ENCODE measurements around the gene ZBTB17. TPM values are rescaled to one million over a fixed set of nuclear protein-coding genes. Genes with fewer than 3 reads are reported as not detected.

Gene ZBTB17
- total and polyA plus RNA-seq, 9 of the 15 experiments (the other 6 are each of a cell fraction or from before 2014, with no cell fraction given) = 1.1 to 53.4 (median 29.6) TPM

GRCh38 chr1:16012590-16013219 is 36.8 kb upstream of the ZBTB17 start (continued):
- TF ChIP-seq ZNF3 (CRISPR knock-in tag; IDR thresholded peaks at IDR 0.05) = no peak
- TF ChIP-seq, protein P1, sequence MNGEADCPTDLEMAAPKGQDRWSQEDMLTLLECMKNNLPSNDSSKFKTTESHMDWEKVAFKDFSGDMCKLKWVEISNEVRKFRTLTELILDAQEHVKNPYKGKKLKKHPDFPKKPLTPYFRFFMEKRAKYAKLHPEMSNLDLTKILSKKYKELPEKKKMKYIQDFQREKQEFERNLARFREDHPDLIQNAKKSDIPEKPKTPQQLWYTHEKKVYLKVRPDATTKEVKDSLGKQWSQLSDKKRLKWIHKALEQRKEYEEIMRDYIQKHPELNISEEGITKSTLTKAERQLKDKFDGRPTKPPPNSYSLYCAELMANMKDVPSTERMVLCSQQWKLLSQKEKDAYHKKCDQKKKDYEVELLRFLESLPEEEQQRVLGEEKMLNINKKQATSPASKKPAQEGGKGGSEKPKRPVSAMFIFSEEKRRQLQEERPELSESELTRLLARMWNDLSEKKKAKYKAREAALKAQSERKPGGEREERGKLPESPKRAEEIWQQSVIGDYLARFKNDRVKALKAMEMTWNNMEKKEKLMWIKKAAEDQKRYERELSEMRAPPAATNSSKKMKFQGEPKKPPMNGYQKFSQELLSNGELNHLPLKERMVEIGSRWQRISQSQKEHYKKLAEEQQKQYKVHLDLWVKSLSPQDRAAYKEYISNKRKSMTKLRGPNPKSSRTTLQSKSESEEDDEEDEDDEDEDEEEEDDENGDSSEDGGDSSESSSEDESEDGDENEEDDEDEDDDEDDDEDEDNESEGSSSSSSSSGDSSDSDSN (IDR thresholded peaks at IDR 0.05; ENCODE audit: borderline replicate concordance in 1 of 2, low read depth in 2 of 2, low read length in 2 of 2) = 0 out of 4 replicates have a peak, but pooled peaks of 1 of the 2 experiments have one; percentile 40
- no peak for TF ChIP-seq HLTF (IDR thresholded peaks at IDR 0.05)
- TF ChIP-seq HMG20B (CRISPR knock-in tag; IDR thresholded peaks at IDR 0.05) = no peak
- no peak for TF ChIP-seq ZNF354B (CRISPR knock-in tag; IDR thresholded peaks at IDR 0.05)
- no peak for TF ChIP-seq JUNB (CRISPR knock-in tag; conservative IDR thresholded peaks at IDR 0.05)
- TF ChIP-seq ZNF232 (CRISPR knock-in tag; IDR thresholded peaks at IDR 0.05) = no peak
- TF ChIP-seq TCF7L2 (IDR thresholded peaks at IDR 0.05; ENCODE audit: low read depth, low read length) = no peak
- TF ChIP-seq COPS2 (conservative IDR thresholded peaks at IDR 0.05) = no peak
- no peak for TF ChIP-seq CBX3 (IDR thresholded peaks at IDR 0.05; ENCODE audit: borderline replicate concordance in 1 of 2, low read length in 2 of 2)
- TF ChIP-seq CSDE1 (IDR thresholded peaks at IDR 0.05) = no peak
- TF ChIP-seq, protein P2, sequence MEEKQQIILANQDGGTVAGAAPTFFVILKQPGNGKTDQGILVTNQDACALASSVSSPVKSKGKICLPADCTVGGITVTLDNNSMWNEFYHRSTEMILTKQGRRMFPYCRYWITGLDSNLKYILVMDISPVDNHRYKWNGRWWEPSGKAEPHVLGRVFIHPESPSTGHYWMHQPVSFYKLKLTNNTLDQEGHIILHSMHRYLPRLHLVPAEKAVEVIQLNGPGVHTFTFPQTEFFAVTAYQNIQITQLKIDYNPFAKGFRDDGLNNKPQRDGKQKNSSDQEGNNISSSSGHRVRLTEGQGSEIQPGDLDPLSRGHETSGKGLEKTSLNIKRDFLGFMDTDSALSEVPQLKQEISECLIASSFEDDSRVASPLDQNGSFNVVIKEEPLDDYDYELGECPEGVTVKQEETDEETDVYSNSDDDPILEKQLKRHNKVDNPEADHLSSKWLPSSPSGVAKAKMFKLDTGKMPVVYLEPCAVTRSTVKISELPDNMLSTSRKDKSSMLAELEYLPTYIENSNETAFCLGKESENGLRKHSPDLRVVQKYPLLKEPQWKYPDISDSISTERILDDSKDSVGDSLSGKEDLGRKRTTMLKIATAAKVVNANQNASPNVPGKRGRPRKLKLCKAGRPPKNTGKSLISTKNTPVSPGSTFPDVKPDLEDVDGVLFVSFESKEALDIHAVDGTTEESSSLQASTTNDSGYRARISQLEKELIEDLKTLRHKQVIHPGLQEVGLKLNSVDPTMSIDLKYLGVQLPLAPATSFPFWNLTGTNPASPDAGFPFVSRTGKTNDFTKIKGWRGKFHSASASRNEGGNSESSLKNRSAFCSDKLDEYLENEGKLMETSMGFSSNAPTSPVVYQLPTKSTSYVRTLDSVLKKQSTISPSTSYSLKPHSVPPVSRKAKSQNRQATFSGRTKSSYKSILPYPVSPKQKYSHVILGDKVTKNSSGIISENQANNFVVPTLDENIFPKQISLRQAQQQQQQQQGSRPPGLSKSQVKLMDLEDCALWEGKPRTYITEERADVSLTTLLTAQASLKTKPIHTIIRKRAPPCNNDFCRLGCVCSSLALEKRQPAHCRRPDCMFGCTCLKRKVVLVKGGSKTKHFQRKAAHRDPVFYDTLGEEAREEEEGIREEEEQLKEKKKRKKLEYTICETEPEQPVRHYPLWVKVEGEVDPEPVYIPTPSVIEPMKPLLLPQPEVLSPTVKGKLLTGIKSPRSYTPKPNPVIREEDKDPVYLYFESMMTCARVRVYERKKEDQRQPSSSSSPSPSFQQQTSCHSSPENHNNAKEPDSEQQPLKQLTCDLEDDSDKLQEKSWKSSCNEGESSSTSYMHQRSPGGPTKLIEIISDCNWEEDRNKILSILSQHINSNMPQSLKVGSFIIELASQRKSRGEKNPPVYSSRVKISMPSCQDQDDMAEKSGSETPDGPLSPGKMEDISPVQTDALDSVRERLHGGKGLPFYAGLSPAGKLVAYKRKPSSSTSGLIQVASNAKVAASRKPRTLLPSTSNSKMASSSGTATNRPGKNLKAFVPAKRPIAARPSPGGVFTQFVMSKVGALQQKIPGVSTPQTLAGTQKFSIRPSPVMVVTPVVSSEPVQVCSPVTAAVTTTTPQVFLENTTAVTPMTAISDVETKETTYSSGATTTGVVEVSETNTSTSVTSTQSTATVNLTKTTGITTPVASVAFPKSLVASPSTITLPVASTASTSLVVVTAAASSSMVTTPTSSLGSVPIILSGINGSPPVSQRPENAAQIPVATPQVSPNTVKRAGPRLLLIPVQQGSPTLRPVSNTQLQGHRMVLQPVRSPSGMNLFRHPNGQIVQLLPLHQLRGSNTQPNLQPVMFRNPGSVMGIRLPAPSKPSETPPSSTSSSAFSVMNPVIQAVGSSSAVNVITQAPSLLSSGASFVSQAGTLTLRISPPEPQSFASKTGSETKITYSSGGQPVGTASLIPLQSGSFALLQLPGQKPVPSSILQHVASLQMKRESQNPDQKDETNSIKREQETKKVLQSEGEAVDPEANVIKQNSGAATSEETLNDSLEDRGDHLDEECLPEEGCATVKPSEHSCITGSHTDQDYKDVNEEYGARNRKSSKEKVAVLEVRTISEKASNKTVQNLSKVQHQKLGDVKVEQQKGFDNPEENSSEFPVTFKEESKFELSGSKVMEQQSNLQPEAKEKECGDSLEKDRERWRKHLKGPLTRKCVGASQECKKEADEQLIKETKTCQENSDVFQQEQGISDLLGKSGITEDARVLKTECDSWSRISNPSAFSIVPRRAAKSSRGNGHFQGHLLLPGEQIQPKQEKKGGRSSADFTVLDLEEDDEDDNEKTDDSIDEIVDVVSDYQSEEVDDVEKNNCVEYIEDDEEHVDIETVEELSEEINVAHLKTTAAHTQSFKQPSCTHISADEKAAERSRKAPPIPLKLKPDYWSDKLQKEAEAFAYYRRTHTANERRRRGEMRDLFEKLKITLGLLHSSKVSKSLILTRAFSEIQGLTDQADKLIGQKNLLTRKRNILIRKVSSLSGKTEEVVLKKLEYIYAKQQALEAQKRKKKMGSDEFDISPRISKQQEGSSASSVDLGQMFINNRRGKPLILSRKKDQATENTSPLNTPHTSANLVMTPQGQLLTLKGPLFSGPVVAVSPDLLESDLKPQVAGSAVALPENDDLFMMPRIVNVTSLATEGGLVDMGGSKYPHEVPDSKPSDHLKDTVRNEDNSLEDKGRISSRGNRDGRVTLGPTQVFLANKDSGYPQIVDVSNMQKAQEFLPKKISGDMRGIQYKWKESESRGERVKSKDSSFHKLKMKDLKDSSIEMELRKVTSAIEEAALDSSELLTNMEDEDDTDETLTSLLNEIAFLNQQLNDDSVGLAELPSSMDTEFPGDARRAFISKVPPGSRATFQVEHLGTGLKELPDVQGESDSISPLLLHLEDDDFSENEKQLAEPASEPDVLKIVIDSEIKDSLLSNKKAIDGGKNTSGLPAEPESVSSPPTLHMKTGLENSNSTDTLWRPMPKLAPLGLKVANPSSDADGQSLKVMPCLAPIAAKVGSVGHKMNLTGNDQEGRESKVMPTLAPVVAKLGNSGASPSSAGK (IDR thresholded peaks at IDR 0.05) = no peak
- TF ChIP-seq NEUROD1 (IDR thresholded peaks at IDR 0.05; ENCODE audit: borderline replicate concordance, low read depth, low read length, partially characterized antibody) = peak; percentile 58
- no peak for TF ChIP-seq ZNF263 (CRISPR knock-in tag; IDR thresholded peaks at IDR 0.05; ENCODE audit: borderline replicate concordance)
- peak; percentile 92 for TF ChIP-seq ELF1 (tag; IDR thresholded peaks at IDR 0.05)

Measured in K562 (cell line).